Glomerular visceral epithelial cell (primary cell): ENCODE data around the gene MYL7.
A peak's percentile ranks its signal among the peaks of the same experiment; 100 is the strongest.

Experiments
- DNase-seq: peaks from one replicate; pipeline ENCODE4 v3.0.0-alpha.2; 2016; ENCODE audit errors: extremely low spot score

The MYL7 gene

GRCh38 chr7:44100458-44101302, 40.5 kb downstream of the MYL7 start:
- peak; percentile 95 for DNase-seq

GRCh38 chr7:44099669-44100068, 41.5 kb downstream of the MYL7 start:
- DNase-seq: no peak

- DNase-seq: no peak
Observed at GRCh38 chr7:44098092-44099068, 42.8 kb downstream of the MYL7 start.

GRCh38 chr7:44097064-44097932, 43.8 kb downstream of the MYL7 start:
- DNase-seq: no peak

GRCh38 chr7:44096326-44096881, 44.7 kb downstream of the MYL7 start:
- no peak for DNase-seq

GRCh38 chr7:44095781-44096180, 45.4 kb downstream of the MYL7 start:
- no peak for DNase-seq

GRCh38 chr7:44094883-44095592, 46.1 kb downstream of the MYL7 start:
- DNase-seq: no peak

GRCh38 chr7:44094365-44094764, 46.8 kb downstream of the MYL7 start:
- DNase-seq: no peak

- DNase-seq: no peak
Observed at GRCh38 chr7:44093102-44093641, 48.0 kb downstream of the MYL7 start.
